Left cardiac atrium (tissue), 4 donors: ENCODE results near the gene CHD2. TPM values are rescaled to one million over a fixed set of nuclear protein-coding genes. Genes with fewer than 3 reads are reported as not detected.
A peak's percentile ranks its signal among the peaks of the same experiment; 100 is the strongest.
"Not testable (repeated sequence)": the region's sequence is repeated elsewhere in the genome, so short reads cannot be mapped to it uniquely, and the experiment has no call there.

Source experiments
- ATAC-seq, 2 donors: fragments of 200-7000 bp; cut with Tn5 transposase; one replicate each; pipeline ENCODE4 v1.9.1; 2020; ENCODE audit warnings: mild to moderate bottlenecking in 2 of 2, moderate library complexity in 2 of 2
- DNase-seq: peaks from one replicate; pipeline ENCODE4 v3.0.0-alpha.2; 2020
- intact Hi-C, 2 donors: fragments of 100-400 bp; cut with DNase I; formaldehyde crosslinking; loops; one replicate each; pipeline versions ENCODE4 v1.14.1 to v1.15.1; 2022 to 2023
- total RNA-seq, 2 donors: library from RNA; stranded (reverse); fragmentation: NEBNext Ultra II Directional; extraction: Animal tissue kit (Norgen Biotek cat#: 25700); gene quantifications; one replicate each; pipeline ENCODE4 v1.2.1, GENCODE V29; 2021
- donor health status: DM: no; HTN: yes; CAD: no.
- donor health status: DM: no; HTN: yes; CAD: no; lungs with severe emphysema.
- donor health status: DM: yes; HTN: yes; CAD: no.
- donor health status: Dilated cardiomyopathy.

Gene CHD2
- total RNA-seq, 2 donors from 2014 or later: 59.8 to 63.2 TPM

DNA sequence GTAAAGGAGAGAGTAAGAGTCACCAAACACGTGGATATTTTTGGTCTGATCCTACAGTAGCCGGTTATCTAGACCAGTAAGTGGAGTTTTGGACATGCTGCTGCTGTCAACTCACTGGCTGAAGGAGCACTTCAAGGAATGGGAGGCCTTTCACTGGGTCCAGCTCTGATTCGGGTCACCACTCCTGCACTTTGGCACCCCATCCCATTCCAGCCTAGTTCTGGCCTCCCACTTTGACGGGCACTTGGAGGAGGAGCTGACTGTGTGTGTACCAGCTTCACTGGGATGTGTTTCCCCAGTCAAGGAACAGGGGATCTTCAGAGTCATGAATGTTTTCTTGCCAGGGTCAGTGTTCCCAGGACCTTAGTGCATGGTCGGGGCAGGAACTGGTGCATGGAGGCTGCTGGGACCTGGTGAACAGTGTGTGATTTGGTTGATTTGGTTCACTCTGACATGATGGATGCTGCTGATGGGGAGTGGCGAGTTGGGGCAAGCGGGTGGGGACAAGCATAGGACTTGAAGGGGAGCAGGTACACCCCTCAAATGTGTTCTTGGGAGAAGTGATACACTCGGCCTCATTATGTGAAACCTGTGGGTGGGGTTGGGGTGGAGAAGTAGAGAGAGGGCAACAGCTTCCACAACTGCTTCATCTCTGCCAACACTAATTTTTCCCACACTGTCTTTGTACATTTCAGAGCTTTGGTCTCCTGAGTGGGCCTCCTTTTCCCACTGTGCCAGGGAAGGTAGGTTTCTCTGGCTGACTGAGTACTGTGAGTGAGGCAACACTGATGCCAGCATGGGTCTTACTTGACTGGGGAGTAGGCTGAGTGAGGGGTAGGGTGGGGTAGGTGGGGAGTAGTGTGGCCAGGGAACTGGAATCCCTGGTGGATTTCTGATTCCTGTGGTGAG lies 124.8 kb downstream of the CHD2 start:
- intact Hi-C loops: no loop called here
- DNase-seq (no peak), ATAC-seq (no peak)

DNA sequence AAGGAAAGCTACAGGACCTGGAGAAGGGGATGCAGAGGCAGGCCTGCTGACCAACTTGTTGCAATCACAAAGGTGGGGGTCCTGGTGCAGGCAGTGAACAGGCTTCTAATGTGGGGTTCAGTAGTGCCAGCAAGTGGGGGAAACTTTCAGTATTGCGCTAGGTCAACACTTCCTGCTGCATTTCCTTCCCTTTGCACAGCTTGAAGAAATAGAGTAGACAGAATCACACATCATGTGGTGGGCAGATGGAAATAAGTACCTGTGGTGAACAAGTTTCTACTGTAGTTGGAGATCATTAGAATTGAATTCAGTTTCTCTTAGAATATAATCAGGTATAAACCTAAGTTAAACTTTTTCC lies 125.5 kb downstream of the CHD2 start:
- ATAC-seq (no peak), DNase-seq (no peak)
- intact Hi-C loops: no loop called here

DNA sequence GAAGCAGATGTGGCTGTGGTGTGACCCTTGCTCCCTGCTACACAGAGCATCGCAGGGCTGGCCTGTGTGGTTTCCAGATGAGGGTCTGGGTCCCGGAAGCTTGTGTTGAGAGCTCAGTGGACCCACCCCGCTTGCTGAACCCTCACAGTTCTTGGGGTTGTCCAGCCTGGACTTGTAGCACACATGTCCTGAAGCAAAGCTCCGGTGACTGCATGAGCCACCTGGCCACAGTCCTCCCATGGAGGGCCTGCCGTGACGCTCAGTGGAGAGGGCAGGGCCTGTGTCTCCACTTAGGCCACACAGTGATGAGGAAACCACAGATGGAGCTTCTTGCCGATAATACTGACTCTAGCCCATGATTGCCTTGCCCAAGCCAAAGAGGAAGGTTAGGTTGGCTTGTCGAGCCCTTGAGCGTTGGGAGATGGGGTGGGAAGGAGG lies 126.3 kb downstream of the CHD2 start:
- no peak for DNase-seq
- ATAC-seq: no peak
- intact Hi-C loops: no loop called here

DNA sequence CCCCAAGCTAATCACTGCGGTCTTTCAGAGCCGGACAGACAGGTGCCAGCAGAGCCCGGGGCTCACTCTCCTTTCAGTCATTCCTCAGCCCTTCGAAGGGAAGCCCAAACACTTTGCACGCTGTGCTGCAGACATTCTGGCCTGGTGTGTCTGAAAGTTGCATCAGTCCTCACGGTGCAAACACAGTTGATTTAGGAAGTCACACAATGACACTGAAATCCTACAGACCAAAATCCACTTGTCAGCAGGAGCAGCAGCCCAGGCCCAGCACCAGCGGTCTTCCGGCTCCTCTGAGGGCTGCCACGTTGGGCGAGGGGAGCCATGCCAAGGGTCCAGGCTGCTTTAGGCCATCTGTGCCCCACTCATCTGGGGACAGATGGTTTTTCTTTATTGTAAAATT lies 127.3 kb downstream of the CHD2 start:
- ATAC-seq (no peak), DNase-seq (no peak)
- intact Hi-C loops: no loop called here

DNA sequence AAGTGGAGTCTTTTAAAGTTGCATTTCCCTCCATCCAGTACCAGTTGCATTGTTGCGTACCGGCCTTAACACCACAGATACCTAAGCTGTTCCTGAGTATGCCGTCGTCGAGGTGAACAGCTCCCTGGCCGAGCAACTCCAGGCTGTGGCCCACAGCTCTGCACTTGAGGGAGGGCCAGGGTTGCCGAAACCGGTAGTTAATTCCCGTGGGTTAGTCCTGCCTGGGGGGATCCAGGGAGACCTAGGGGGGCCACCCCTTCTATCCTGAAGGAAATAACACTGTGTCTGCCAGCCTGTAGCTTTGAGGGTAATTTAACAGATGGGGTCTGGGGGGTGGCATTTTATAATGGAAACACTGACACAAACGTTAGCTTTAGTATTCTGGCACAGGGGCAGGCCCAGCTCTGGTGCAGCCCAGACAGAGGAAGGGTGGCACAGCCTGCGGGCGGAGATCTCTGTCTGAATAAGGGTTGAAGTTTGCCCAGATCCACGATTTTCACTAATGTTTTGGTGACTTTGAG lies 128.0 kb downstream of the CHD2 start:
- intact Hi-C loops: no loop called here
- no peak for DNase-seq
- ATAC-seq: peak in 1 of 2 donors; percentile 2

DNA sequence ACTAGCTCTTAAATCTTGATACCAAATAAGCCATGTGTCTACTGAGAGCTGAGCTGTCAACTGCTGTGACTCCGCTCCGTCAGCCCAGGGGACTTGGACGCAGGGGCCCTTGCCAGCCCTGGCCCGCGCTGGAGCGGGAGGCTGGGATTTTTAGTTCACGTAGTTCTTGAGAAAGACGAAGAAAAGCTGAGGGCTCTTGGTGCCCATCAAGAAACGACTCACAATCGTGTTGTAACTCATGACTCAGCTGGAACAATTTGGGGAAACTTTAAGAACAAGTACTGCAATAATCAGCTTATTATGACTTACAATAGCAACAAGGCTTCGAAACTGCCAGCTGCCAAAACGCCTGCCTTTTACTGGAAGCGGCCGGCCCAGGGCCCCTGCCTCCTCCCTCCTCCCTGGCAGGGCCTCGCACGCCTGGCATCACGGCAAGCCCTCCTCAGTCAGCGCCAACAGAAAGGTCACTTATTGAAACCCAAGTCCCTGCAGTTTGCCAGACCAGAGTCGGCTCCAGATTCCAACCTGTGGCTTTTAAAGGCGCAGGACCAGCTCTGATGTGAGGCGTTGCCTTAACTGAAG lies 128.6 kb downstream of the CHD2 start:
- DNase-seq: peak; percentile 87
- ATAC-seq: peak; percentile 70 to 84
- intact Hi-C loops: no loop called here

DNA sequence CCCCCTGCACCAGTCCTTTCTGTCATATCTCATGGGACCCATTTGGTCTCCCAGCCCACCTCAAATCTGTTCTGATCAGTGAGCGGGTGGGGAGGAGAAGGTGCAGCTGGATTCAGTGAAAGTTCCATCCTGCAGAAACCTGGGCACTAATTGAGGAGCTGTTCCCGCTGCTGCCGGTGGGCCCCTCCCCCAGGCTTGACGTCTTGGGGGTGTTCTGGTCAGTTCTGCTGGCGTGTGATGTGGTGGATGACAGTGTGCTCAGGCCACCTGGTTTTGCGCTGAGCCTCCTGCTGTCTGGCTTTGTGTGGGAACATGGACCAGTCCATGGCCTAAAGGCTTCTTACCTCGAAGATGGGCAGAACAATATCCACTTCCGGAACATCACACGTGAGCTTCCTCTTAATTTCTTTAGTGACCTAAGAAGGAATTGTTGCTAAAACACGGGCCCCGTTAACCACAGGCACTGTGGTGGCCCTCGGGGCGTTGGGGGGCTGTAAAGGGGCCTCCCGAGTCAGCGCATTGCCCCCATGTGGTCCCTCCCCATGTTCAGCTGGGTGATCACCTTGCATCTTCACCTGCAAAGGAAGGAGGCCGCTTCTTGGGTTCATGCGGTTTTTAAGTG lies 129.2 kb downstream of the CHD2 start:
- ATAC-seq (peak in 1 of 2 donors; percentile 5), DNase-seq (peak; percentile 52)
- intact Hi-C loops: no loop called here

DNA sequence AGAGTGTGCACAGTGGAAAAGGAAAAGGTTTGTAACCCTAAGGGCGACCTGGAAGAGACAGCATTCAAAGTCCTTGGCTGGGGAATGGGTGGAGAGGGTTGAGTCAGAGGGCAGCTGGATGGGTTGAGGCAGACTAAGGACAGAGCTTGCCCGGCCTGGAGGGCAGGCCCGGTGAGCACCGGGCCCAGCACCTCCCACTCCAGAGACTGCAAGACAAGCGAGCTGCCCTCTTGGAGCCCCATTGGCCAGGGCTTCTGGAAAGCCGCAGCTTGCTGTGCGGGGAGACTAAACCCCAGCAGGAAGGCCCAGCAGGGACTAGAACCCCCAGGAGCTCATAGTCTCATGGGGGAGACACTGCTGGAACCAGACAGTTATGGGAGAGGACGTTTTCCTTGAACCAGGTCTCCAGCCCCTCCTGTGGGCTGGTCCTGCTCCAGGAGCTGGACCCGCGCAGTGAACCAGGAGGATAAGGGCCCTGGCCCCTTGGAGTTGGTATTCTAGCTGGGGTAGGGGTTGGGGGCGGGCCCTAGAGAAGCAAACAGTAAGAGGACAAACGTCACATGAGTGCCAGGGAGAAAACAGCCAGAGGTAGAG lies 129.8 kb downstream of the CHD2 start:
- intact Hi-C loops: loop anchor here (2.0 to 10.0 kb wide), 4 partner anchors 57 to 1285 kb away; partner anchors contain the start of gene RGMA (in 1 of the 2)

DNA sequence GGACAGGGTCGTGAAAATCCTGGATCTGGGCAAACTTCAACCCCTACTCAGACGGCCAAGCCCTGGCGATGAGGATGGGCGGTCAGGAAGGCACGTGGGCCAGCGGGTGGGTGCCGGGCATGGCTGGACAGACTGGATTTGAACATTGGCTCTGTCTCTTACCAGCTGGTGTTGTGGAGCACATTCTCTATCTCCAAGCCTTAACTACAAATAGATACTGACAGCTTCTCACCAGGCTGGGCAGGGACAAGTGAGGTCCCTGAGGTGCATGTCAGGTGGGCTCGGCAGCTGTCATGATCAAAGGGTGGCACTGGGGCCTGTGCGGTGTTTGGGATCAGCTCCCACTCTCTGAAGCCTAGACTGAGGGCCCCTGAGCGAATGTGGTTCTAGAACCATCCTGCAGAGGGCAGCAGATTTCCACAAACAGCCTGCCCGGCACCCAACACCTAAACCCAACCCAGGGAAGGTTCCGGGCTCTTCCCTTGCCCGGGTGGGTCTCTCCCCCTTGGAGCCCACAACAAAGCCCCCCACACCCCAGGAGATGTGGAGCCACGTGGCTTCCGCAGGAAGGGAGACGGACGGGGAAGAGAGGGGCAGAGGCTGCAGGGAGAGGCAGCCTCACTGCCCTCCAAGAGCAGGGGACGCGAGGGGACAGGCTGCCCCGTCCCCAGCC lies 130.4 kb downstream of the CHD2 start:
- intact Hi-C loops: loop anchor here (2.0 to 10.0 kb wide), 4 partner anchors 57 to 1284 kb away; partner anchors contain the start of gene RGMA (in 1 of the 2)
- ATAC-seq (peak; percentile 55 to 65), DNase-seq (peak; percentile 62)

More for the DNA sequence above, 129.8 kb downstream of the CHD2 start:
- ATAC-seq: peak in 1 of 2 donors; percentile 55
- no peak for DNase-seq

DNA sequence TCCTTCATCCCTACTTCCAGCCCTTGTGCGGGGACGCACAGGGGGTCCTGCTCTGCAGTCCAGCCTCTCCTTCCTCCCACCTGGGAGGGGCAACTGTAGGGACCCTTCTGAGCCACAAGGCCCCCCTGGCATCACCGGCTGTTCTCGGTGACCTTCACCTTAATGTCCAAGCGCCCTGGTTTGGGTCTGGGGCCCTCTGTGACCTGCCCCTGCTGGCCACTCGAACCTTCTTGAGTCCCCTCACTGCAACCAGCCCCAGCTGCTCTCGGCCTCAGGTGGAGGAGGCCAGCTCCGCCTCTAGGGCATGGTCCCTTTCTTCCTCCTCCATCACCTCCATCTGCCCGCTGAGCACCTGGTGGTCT lies 131.0 kb downstream of the CHD2 start:
- intact Hi-C loops: loop anchor here (2.0 to 10.0 kb wide), 4 partner anchors 56 to 1284 kb away; partner anchors contain the start of gene RGMA (in 1 of the 2)
- ATAC-seq (no peak), DNase-seq (no peak)

DNA sequence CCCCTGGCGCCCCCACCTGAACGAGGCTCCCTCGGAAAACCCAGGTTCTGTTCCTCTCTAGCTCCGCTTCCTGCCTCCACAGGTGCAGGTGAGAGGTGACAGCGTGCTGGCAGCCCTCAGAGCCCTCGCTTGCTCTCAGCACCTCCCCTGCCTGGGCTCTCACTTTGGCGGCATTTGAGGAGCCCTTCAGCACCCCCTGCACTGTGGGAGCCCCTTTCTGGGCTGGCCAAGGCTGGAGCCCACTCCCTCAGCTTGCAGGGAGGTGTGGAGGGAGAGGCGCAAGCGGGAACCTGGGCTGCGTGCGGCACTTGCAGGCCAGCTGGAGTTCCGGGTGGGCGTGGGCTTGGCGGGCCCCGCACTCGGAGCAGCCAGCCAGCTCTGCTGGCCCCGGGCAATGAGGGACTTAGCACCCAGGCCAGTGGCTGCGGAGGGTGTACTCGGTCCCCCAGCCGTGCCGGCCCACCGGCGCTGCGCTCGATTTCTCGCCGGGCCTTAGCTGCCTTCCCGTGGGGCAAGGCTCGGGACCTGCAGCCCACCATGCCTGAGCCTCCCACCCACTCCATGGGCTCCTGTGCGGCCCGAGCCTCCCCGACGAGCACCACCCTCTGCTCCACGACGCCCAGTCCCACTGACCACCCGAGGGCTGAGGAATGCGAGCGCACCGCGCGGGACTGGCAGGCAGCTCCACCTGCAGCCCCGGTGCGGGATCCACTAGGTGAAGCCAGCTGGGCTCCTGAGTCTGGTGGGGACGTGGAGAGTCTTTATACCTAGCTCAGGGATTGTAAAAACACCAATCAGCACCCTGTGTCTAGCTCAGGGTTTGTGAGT lies 131.6 kb downstream of the CHD2 start:
- not testable (repeated sequence) for DNase-seq, ATAC-seq
- intact Hi-C loops: loop anchor here (2.0 to 10.0 kb wide), 4 partner anchors 56 to 1283 kb away; partner anchors contain the start of gene RGMA (in 1 of the 2)

DNA sequence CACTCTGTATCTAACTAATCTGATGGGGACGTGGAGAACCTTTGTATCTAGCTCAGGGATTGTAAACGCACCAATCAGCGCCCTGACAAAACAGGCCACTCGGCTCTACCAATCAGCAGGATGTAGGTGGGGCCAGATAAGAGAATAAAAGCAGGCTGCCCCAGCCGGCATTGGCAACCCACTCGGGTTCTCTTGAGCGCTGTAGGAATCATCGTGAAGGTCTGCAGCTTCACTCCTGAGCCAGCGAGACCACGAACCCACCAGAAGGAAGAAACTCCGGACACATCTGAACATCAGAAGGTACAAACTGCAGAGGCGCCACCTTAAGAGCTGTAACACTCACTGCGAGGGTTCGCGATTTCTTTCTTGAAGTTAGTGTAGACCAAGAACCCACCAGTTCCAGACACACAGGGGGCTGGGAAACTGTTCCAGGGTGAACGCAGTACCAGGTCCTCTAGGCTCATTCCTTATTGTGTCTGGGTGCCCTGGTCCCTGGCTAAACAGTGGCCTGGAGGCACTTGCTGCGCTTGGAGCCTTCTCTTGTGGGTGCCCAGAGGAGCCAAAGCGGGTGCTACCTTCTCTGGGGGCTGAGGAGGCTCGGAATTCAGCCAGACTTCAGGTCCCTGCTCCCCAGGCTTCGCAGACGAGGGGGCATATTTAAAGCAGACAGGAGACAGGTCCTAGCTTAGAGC lies 132.5 kb downstream of the CHD2 start:
- not testable (repeated sequence) for DNase-seq, ATAC-seq
- intact Hi-C loops: loop anchor here (5.0 to 10.0 kb wide), 3 partner anchors 55 to 1282 kb away; partner anchors contain the start of gene RGMA (in 1 of the 2)

DNA sequence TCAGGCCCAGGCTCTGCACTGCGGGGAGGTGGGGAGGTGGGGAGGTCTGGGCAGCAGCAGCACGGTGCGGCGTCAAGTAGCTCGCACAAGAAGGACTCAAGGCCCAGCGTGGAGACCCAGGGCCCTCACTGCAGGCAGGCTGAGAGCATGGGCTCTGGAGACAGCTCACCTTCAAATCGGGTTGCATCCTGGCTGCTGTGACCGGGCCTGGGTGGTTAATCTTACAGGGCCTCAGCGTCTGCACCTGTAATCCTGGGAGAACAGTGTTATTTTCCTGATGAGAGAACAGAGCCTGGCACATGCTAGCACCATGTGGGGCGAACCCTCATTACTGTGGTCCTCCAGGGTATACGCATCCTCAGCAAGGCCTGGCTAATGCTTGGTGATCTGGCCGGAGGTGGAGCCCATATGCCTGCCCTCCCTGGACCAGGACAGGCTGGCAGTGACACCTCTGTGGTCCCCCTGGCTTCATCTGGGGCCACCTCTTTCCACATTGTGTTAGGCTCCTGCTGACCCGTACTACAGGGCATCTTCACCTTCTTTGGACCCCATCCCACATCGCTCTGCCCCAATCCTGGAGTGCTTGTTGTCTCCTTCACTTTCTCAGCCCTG lies 133.4 kb downstream of the CHD2 start:
- intact Hi-C loops: loop anchor here (5.0 to 10.0 kb wide), 3 partner anchors 54 to 1281 kb away; partner anchors contain the start of gene RGMA (in 1 of the 2)
- DNase-seq (no peak), ATAC-seq (no peak)

DNA sequence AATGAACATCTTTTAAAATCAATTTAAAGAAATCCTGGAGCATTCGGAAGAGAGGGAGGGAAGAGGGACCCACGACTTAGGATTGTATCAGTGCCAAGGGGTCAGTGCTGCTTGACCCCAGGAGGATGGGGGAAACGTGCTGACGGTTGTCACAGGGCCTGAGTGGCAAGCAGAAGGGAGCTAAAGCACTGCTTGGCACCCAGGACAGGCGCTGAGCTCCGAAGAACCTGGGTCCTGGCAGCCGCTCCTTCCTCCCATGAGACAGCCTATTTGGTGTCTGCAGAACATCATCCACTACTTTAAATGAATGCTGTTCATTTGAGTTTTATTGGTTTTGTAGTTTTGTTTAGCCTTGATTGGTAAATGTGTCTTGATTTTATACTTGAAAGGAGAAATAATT lies 134.4 kb downstream of the CHD2 start:
- intact Hi-C loops: loop anchor here (5.0 to 10.0 kb wide), 3 partner anchors 53 to 1280 kb away; partner anchors contain the start of gene RGMA (in 1 of the 2)
- ATAC-seq (no peak), DNase-seq (no peak)

DNA sequence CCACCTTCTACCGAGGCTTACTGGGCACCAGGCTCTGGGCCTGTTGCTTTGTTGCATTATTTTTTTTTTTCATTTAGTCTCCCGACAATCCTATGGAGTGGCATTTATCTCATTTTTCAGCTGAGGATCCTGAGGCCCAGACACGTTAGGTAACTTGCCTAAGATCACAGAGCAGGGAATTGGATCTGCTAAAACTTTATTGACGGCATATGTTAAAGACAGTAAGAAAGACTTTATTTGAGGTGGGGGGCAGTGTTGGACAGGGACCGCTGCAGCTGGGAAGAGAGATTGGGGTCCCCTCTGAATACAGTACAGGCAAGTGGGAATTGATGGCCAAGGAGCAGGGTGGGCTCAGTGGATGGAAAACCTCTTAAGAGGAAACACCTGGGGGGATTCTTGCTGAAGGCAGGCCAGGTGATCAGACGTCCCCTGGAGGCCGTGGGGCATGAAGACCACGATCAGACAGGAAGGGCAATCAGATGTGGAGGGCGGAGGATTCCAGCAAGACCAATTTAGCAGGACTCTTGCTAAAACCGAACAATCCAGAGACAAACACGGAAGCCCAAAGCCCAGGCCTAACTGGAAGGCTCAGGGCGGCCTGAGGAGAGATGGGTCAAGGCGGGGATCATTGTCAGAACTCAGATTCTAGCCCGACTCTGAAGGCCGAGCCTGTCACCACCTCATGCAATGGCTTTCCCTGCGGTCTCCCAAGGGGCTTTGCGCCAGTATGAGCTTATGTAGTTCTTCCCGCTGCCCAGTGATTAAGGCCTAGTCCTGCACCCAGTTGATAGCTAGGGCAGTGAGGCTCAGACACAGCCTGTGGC lies 135.2 kb downstream of the CHD2 start:
- intact Hi-C loops: loop anchor here in 1 of 2 donors (10.0 kb wide), 1 partner anchor 1279 kb away; no protein-coding TSS in a partner anchor
- ATAC-seq (no peak), DNase-seq (no peak)
